Dermis microvascular lymphatic vessel endothelial cell (primary cell): Measurements from ENCODE around the gene LGALS8. TPM values are rescaled to one million over a fixed set of nuclear protein-coding genes. Genes with fewer than 3 reads are reported as not detected.
"Not testable (repeated sequence)": the region's sequence is repeated elsewhere in the genome, so short reads cannot be mapped to it uniquely, and the experiment has no call there.

Source experiments
- DNase-seq, 2 donors: peaks; one replicate each; pipeline versions ENCODE4 v3.0.0 to v3.0.0-alpha.2; 2010; ENCODE audit warnings: low read depth in 2 of 2
- total RNA-seq: library from RNA; depleted of rRNA; stranded (reverse); fragments of >200 nt; gene quantifications from 2 replicates; pipeline ENCODE4 v1.2.1, GENCODE V29; 2014

LGALS8 gene
- total RNA-seq, 1 donor from 2014 or later = 127 TPM

GRCh38 chr1:236540813-236541465, 17.2 kb downstream of the LGALS8 start:
- no peak for DNase-seq

GRCh38 chr1:236541710-236542109, 17.9 kb downstream of the LGALS8 start:
- DNase-seq = no peak

- DNase-seq = no peak
Measured at GRCh38 chr1:236543065-236543669, 19.4 kb downstream of the LGALS8 start.

- DNase-seq = no peak
Measured at GRCh38 chr1:236545621-236546169, 21.9 kb downstream of the LGALS8 start.

- DNase-seq = no peak
Measured at GRCh38 chr1:236548452-236548851, 24.7 kb downstream of the LGALS8 start.

- no peak for DNase-seq
Measured at GRCh38 chr1:236550961-236551851, 27.4 kb downstream of the LGALS8 start.

GRCh38 chr1:236552096-236552495, 28.3 kb downstream of the LGALS8 start:
- no peak for DNase-seq

GRCh38 chr1:236552901-236553300, 29.1 kb downstream of the LGALS8 start:
- DNase-seq = no peak

- DNase-seq = no peak
Measured at GRCh38 chr1:236553370-236553769, 29.6 kb downstream of the LGALS8 start.

- no peak for DNase-seq
Measured at GRCh38 chr1:236556606-236557005, 32.8 kb downstream of the LGALS8 start.

- DNase-seq = no peak
Measured at GRCh38 chr1:236558081-236558480, 34.3 kb downstream of the LGALS8 start.

GRCh38 chr1:236558846-236559245, 35.1 kb downstream of the LGALS8 start:
- DNase-seq = no peak

GRCh38 chr1:236560213-236560771, 36.5 kb downstream of the LGALS8 start:
- no peak for DNase-seq

GRCh38 chr1:236561976-236562375, 38.2 kb downstream of the LGALS8 start:
- DNase-seq = no peak

GRCh38 chr1:236565530-236565929, 41.7 kb downstream of the LGALS8 start:
- DNase-seq = no peak

- no peak for DNase-seq
Measured at GRCh38 chr1:236568285-236568894, 44.6 kb downstream of the LGALS8 start.

- DNase-seq = no peak
Measured at GRCh38 chr1:236575523-236575922, 51.7 kb downstream of the LGALS8 start.

GRCh38 chr1:236576004-236576403, 52.2 kb downstream of the LGALS8 start:
- no peak for DNase-seq

GRCh38 chr1:236577041-236577440, 53.3 kb downstream of the LGALS8 start:
- not testable (repeated sequence) for DNase-seq

- DNase-seq = no peak
Measured at GRCh38 chr1:236578661-236579060, 54.9 kb downstream of the LGALS8 start.

- not testable (repeated sequence) for DNase-seq
Measured at GRCh38 chr1:236580404-236580803, 56.6 kb downstream of the LGALS8 start.
